ENCODE results near the gene UBASH3A. TPM values are rescaled to one million over a fixed set of nuclear protein-coding genes. Genes with fewer than 3 reads are reported as not detected.
"Not testable (repeated sequence)": the region's sequence is repeated elsewhere in the genome, so short reads cannot be mapped to it uniquely, and the experiment has no call there.

Gene UBASH3A
- total RNA-seq, 1 donor from 2014 or later = 2.0 TPM

DNA sequence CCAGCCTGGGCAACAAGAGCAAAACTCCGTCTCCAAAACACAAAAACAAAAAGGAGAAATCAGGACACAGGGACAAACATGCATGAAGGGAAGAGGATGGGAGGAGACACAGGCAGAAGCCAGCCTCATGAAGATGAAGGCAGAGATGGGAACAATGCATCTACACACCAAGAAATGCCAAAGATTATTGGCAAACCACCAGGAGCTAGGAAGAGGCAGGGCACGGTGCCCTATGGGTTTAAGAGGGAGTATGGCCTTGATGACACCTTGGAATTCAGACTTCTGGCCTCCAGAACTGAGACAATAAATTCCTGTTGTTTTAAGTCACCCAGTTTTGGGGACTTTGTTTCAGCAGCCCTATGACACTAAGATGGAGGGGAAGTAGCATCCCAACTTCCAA, 13.0 kb upstream of the UBASH3A start:
- no peak for DNase-seq (ENCODE audit: low spot score)

DNA sequence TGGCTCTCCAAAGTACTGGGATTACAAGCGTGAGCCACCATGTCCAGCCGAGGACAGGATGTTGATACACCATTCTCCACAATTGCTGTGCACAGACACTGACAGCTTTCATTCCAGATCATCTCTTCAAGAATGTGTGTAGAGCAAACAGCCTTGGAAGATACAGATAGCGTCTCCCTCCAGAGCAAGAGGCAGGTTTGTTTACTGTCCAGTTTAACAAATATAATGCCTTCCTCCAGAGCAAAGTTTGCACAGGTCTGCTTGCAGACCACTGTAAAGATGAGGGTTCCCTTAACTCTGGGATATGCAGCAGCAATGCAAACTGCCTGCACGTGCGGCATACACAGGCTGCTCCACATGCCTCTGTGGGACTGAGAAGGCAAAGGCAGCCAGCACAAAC, 12.4 kb upstream of the UBASH3A start:
- DNase-seq (ENCODE audit: low spot score) = no peak

DNA sequence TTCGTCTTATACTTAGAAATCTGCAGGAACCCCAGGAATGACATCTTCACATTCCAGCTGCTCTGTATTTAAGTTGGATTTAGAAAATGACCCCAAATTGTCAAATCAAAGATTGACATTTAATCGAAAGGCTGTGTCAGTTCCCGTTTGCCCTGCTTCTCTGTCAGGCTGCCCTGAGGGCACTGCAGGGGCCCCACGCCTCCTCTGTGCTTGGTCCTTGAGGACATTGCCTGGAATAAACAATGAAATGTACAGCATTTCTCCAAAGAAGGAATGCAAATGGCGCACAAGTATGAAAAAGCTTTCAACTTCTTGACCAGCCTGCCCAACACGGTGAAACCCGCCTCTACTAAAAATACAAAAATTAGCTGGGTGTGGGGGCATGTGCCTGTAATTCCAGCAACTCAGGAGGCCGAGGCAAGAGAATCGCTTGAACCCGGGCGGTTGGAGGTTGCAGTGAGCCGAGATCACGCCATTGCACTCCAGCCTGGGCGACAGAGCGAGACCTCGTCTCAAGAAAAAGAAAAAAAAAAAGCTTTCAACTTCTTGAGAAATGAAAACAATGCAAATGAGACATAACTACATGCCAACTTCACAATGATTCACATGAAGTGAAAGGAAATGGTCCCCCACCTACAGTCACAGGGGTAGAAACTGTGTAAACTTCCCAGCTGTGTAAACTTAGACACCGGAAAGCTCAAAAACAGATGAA, 10.8 kb upstream of the UBASH3A start:
- no peak for DNase-seq (ENCODE audit: low spot score)

- no peak for DNase-seq (ENCODE audit: low spot score)
These were observed 10.2 kb upstream of the UBASH3A start for GRCh38 chr21:42393443-42393950.

GRCh38 chr21:42395302-42395701, 8.4 kb upstream of the UBASH3A start:
- DNase-seq (ENCODE audit: low spot score) = no peak

- DNase-seq (ENCODE audit: low spot score) = no peak
These were observed 7.6 kb upstream of the UBASH3A start, which contains the start of gene TMPRSS3 for GRCh38 chr21:42395905-42396651. TSS of gene TMPRSS3 (minus strand) at chr21:42396052. CDS start at chr21:42395417, 635 bp downstream.

GRCh38 chr21:42396799-42397745, 6.6 kb upstream of the UBASH3A start:
- DNase-seq (ENCODE audit: low spot score) = no peak

DNA sequence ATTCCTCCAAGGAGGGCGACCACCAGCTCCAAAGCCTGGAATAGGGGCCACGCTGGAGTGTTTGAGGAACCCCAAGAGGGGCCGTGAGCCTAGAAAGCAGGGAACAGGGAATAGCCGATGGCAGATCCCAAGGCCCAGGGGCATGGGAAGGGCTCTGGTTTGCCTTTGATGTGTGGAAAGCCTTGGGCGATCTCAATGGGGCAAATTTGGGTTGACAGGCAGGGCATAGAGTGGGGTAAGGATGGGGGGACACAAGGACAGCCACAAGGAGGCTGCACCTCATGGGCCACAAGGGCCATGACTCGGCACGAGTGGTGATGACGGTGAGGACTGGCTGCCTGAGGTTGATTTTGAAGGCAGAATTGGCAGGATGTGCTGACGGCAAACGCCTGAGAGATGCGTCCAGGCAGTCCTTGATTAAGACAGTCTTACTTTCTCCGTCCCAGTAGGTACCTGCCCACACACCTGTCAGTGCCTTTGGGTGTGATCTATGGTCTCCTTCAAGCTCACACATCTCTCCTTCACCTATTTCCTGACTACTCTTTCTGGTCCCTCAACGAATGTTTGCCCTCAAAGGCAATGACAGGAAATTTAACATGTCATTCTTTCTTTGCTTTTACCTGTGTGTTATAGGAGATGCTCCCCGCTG, 5.8 kb upstream of the UBASH3A start:
- no peak for DNase-seq (ENCODE audit: low spot score)

DNA sequence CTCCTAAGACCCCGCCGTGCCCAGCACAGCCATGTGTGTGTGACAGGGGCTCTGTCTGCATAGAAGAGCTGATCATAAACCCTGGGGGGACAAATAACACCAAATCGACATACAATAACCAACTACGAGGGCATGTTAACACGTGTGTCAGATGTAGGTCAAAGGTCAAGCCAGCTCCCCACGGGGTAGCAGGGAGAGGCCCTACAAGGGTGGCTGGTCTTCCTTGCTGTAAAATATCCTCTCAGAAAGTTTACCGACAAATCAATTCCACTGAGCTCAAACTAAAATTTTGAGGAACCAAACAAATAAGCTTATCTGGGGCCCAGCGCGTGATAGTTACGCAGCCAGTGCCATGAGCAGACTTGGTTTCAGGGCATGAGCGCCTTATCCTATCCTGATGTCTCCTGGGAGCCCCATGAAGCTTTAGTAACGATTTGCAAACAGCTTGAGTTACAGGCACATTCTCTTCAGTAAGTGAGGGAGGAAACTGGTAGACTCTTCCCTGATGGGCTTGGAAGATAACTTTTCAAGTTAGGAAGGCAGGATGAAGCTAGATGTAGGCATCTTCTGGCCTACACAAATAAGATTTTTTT, 5.2 kb upstream of the UBASH3A start:
- DNase-seq (ENCODE audit: low spot score) = no peak

- no peak for DNase-seq (ENCODE audit: low spot score)
These were observed 3.2 kb upstream of the UBASH3A start for GRCh38 chr21:42400525-42400924.

DNA sequence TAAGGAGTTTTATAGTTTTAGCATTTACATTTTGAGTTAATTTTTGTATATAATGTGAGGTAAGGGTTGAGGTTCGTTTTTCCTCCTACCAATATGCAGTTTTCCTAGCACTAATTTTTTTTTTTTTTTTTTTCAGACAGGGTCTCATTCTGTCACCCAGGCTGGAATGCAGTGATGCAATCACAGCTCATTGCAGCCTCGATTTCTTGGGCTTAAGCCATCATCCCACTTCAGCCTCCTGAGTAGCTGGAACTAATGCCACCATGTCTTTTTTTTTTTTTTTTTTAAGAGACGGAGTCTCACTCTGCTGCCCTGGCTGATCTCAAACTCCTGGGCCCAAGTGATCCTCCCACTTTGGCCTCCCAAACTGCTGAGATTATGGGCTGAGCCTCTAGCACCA, 2.5 kb upstream of the UBASH3A start:
- no peak for DNase-seq (ENCODE audit: low spot score)

GRCh38 chr21:42401820-42402251, 1.9 kb upstream of the UBASH3A start:
- DNase-seq (ENCODE audit: low spot score) = no peak

DNA sequence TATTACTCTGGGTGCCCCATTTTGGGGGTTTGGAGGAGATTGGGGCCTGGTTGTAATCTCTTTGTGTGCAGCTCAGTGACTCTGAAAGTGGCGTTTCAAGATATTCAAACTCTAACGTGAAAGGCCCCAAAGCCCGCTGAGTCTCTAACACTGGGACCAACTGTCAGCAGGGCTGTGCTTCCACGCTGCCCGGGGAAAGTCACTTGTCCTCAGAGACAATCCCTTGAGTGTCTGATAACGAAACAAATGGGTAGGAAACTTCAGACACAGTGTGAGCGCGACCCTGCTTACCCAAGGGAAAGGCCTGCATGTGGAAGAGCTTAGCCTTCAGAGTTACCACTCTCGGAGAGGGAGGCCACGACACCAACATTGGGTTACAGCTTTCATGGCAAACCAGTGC, 837 bp downstream of the UBASH3A start:
- no peak for DNase-seq (ENCODE audit: low spot score)

DNA sequence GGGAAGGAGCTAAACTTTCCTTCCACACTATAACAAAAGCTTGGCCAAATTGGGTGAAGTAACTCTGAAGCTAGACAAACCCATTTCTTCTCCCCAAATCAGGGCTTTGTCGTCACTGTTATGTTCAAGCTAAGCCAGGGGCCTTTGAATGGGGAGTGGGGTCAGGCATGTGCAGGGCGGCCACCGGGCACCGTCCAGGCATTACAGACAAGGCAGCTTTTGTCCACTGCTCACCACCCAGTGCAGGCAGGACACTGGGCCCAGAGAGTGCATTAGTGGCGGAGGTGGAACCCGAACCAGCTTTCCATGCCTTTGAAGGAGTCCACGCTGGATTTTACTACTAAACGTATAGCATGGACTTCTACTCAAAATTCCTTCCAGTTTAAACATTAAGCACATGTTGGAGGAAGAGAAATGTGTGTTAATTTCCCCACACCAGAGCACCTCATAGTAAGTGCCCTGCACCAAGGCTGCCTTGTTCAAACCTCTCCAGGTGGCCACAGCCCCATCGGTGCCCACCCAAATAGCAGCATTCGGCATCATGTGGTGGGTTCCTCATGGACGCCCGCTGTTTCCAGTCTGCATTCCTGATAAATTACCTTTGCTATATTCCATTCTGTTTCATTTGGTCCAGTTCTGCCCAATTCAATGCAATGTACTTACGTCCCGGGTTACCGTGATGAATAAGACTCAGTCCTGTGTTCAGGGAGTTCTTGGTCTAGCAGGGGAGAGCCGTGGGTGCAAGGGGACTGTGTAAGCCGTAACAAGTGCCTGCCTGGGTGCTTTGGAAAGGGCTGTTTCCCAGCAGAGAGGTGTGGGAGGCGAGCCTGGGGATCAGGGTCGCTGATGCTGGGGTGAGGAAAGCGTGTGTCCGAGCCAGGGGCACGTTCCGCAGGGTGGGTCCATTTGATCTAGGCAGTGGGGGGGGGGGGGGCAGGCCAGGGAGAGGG, 1.6 kb downstream of the UBASH3A start:
- DNase-seq (ENCODE audit: low spot score) = no peak

- no peak for DNase-seq (ENCODE audit: low spot score)
These were observed 2.5 kb downstream of the UBASH3A start for GRCh38 chr21:42406201-42406621.

DNA sequence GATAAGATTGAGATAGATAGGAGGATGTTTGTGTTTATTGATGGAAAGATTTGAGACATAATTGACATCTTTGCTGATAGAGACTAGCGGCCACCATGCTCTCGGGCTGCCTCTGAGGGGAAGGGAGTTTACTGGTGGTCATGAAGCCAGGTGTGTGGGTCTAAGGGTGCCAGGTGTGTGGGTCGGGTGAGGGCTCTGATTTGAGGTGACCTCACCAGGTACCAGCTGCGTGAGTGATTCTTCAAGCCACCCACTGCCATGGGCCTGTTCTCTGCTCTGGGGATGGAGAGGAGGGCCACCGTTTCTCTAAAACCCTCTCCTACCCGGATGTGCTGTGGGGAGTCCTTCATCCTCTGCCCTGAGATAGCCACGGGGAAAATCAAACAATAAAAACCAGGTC, 3.2 kb downstream of the UBASH3A start:
- DNase-seq (ENCODE audit: low spot score) = no peak

DNA sequence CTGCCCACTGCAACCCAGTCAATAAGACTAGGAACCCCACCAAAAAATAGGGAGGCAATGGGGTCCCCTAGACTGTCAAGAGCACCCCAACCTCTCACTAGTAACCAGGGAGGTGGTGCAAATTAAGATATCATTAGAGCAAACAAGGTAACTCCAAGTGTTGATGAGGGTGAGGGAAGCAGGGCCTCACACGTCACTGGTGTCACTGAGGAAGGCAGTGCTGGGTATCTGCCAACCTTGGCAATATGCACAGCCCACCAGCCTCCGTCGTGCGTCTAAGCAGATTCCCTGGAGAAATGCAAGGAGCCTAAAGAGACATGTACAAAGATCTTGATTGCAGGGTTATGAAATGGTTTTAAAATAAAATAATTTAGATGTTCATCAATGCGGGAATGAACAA, 3.8 kb downstream of the UBASH3A start:
- DNase-seq (ENCODE audit: low spot score) = no peak

- DNase-seq (ENCODE audit: low spot score) = not testable (repeated sequence)
These were observed 5.0 kb downstream of the UBASH3A start for GRCh38 chr21:42408718-42409117.

DNA sequence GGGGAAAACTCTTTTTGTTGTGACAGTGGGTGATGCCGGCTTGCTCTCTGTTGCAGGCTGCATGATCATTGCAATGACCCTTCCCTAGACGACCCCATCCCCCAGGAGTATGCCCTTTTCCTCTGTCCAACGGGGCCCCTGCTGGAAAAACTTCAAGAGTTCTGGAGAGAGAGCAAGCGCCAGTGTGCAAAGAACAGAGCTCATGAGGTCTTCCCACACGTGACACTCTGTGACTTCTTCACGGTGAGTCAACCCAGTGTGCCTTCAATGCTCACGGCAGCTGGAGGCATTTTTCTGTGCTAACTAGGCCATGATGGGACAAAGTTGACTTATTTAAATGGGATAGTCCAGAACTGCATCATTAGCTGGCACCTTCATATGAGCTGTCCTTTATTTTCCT, 5.7 kb downstream of the UBASH3A start:
- DNase-seq (ENCODE audit: low spot score) = no peak
